Heart right ventricle (tissue), 16 donors: ENCODE data around the gene PAK1IP1. TPM values are rescaled to one million over a fixed set of nuclear protein-coding genes. Genes with fewer than 3 reads are reported as not detected.
"Not testable (repeated sequence)": the region's sequence is repeated elsewhere in the genome, so short reads cannot be mapped to it uniquely, and the experiment has no call there.

ENCODE experiments used
- ATAC-seq, 8 donors: fragments of 200-7000 bp; cut with Tn5 transposase; one replicate each; pipeline ENCODE4 v1.9.1; 2020; ENCODE audit warnings: mild to moderate bottlenecking in 8 of 8, moderate library complexity in 8 of 8, moderate number of reproducible peaks in 1 of 8
- DNase-seq, 2 donors: peaks; one replicate each; pipeline ENCODE4 v3.0.0-alpha.2; 2020
- H3K27ac ChIP-seq, 10 donors: fragments of 200-600 bp; sonication (generic) in 2 of 10; one replicate each; pipeline versions ENCODE4 v1.5.0 to v1.8.0; 2020 to 2022; ENCODE audit warnings: mild to moderate bottlenecking in 3 of 10
- H3K27me3 ChIP-seq, 7 donors: fragments of 200-600 bp; one replicate each; pipeline ENCODE4 v1.8.0; 2021 to 2022; ENCODE audit warnings: mild to moderate bottlenecking in 2 of 7
- H3K36me3 ChIP-seq, 9 donors: fragments of 200-600 bp; sonication (generic) in 1 of 9; one replicate each; pipeline versions ENCODE4 v1.5.0 to v1.8.0; 2020 to 2022; ENCODE audit warnings: mild to moderate bottlenecking in 2 of 9
- H3K4me1 ChIP-seq, 9 donors: fragments of 200-600 bp; sonication (generic) in 1 of 9; one replicate each; pipeline versions ENCODE4 v1.5.0 to v1.8.0; 2020 to 2022; ENCODE audit warnings: mild to moderate bottlenecking in 4 of 9
- H3K4me3 ChIP-seq, 10 donors: fragments of 200-600 bp; sonication (generic) in 2 of 10; one replicate each; pipeline versions ENCODE4 v1.5.0 to v1.8.0; 2020 to 2022; ENCODE audit warnings: mild to moderate bottlenecking in 7 of 10, moderate library complexity in 2 of 10
- H3K9me3 ChIP-seq, 11 donors: fragments of 200-600 bp in 10 of 11; sonication (generic) in 2 of 11; one replicate each; pipeline versions ENCODE4 v1.5.0 to v1.8.0; 2013 to 2022; ENCODE audit warnings: mild to moderate bottlenecking in 2 of 11, control low read depth in 1 of 11, moderate library complexity in 1 of 11
- CTCF ChIP-seq, 9 donors: fragments of 200-600 bp; sonication (generic) in 2 of 9; IDR thresholded peaks; one replicate each; pipeline versions ENCODE4 v1.5.0 to v1.8.0; 2021 to 2022; ENCODE audit warnings: antibody characterized with exemption in 9 of 9, mild to moderate bottlenecking in 5 of 9, moderate library complexity in 1 of 9
- WGBS, 2 donors: extraction: QIAGEN DNeasy Blood & Tissue Kit; methylation state at CpG; one replicate each; pipeline ENCODE4 v1.1.7; 2013; ENCODE audit warnings: inconsistent platforms in 1 of 2; 5-methylcytosine and 5-hydroxymethylcytosine counted together
- intact Hi-C, 10 donors: fragments of 100-400 bp; cut with DNase I; formaldehyde crosslinking; loops; one replicate each; pipeline versions ENCODE4 v1.11.1 to v1.14.2; 2022
- polyA plus RNA-seq, 2 donors: library from polyadenylated mRNA; stranded (reverse); fragments of 200-250 nt; gene quantifications; one replicate each; pipeline ENCODE4 v1.2.3, GENCODE V29; 2013
- total RNA-seq, 10 donors: library from RNA; stranded (reverse); fragmentation: NEBNext Ultra II Directional in 3 of 10; extraction: Animal tissue kit (Norgen Biotek cat#: 25700) in 3 of 10; gene quantifications; one replicate each; pipeline versions ENCODE4 v1.2.1 to v1.2.4, GENCODE V29; 2021 to 2023
- donor health status: Arrhythmogenic right ventricular cardiomyopathy.
- donor health status: ischemic (EF 13 %, LVEDD 7.1; RV severe dilation, severe dysfunction).
- donor health status: healthy with polysubstance abuse.
- donor health status: DM: no; HTN: yes; CAD: no.
- donor health status: DM: no; HTN: no; CAD: no.
- donor health status: ischemic (EF 25% LVEDD 6.9; RV normal size, moderate dysfunction).
- donor health status: ischemic (EF 25% LVEDD 5.7; RV mildly dilated, moderate dysfunction).
- donor health status: healthy.
- donor health status: DM: yes; HTN: yes; CAD: no.
- donor health status: Ischemic cardiomyopathy.
- donor health status: ischemic (EF 35%, LVEDD 5.7; RV mildly dilated, moderate dysfunction).
- donor health status: nonischemic (EF 11% LVEDD 7.7; RV severe dilation, severe dysfunction).
- donor health status: DM: yes; HTN: yes; CAD: no.
- donor health status: PGD.
- donor health status: ischemic (EF 29% LVEDD 5.4; RV normal size, mild dysfunction).
- donor health status: nonischemic (EF 23%, LVEDD 6.1; RV moderate dilation, normal function).

Gene PAK1IP1
- total and polyA plus RNA-seq, 12 donors, result 5.8 to 15.7 (median 8.4) TPM

GRCh38 chr6:10720265-10720959 lies 25.6 kb downstream of the PAK1IP1 start:
- Histone ChIP-seq H3K4me1 (peaks cover 14 to 44% (median 26%) of the 10 kb centered on the region in 9 donors), H3K27me3 (no peaks in the 10 kb centered on the region), H3K9me3 (peaks cover 0 to 17% (median 0%) of the 10 kb centered on the region in 11 donors), H3K4me3 (peak overlapping the region; percentile 39 to 82 (median 71)), H3K27ac (peak overlapping the region; percentile 80 to 98 (median 94)), H3K36me3 (peaks cover 0 to 10% (median 0%) of the 10 kb centered on the region in 9 donors)
- TF ChIP-seq CTCF (IDR thresholded peaks at IDR 0.05), result no peak
- intact Hi-C loops, result no loop called here
- 17 to 24% methylated on average over 39 to 49 of the region's 49 CpGs for WGBS, 2 donors
- DNase-seq (peak; percentile 33 to 74), ATAC-seq (peak in 5 of 8 donors; percentile 3 to 30 (median 22))

- Histone ChIP-seq H3K4me3 (peak overlapping the region in 9 of 10 donors; percentile 49 to 82 (median 72)), H3K9me3 (peaks cover 0 to 17% (median 0%) of the 10 kb centered on the region in 11 donors), H3K36me3 (peaks cover 0 to 18% (median 7%) of the 10 kb centered on the region in 9 donors), H3K4me1 (peaks cover 18 to 50% (median 32%) of the 10 kb centered on the region in 9 donors), H3K27ac (peak overlapping the region in 9 of 10 donors; percentile 80 to 98 (median 95))
- intact Hi-C loops, DNase-seq, H3K27me3 ChIP-seq, ATAC-seq: not testable (repeated sequence)
- WGBS, 2 donors, result 78 to 82% methylated on average over 17 of the region's 17 CpGs
Observed at GRCh38 chr6:10720960-10721849, 26.4 kb downstream of the PAK1IP1 start.

GRCh38 chr6:10721850-10722569 lies 27.2 kb downstream of the PAK1IP1 start:
- DNase-seq (no peak), ATAC-seq (peak in 1 of 8 donors; percentile 0)
- H3K27ac ChIP-seq, result peak overlapping the region in 9 of 10 donors; percentile 79 to 96 (median 92)
- H3K27me3 ChIP-seq, result no peaks in the 10 kb centered on the region
- peak overlapping the region in 9 of 10 donors; percentile 72 to 96 (median 79) for H3K4me3 ChIP-seq
- peaks cover 0 to 26% (median 10%) of the 10 kb centered on the region in 9 donors for H3K36me3 ChIP-seq
- no peak for TF ChIP-seq CTCF (IDR thresholded peaks at IDR 0.05)
- intact Hi-C loops, result loop anchor here in 6 of 10 donors (1.0 to 2.0 kb wide), 4 partner anchors 25 to 28 kb away; partner anchors contain the start of genes TMEM14B (in 5 of the 6), C6orf52 (in 3 of the 6) and PAK1IP1 (in 3 of the 6)
- WGBS, 2 donors, result 73 to 78% methylated on average over 11 of the region's 11 CpGs
- H3K9me3 ChIP-seq, result peaks cover 0 to 17% (median 0%) of the 10 kb centered on the region in 11 donors
- H3K4me1 ChIP-seq, result peaks cover 18 to 56% (median 32%) of the 10 kb centered on the region in 9 donors

GRCh38 chr6:10722570-10722819 lies 27.7 kb downstream of the PAK1IP1 start:
- ATAC-seq, result no peak
- H3K4me3 ChIP-seq, result peak overlapping the region in 9 of 10 donors; percentile 72 to 96 (median 79)
- H3K27ac ChIP-seq, result peak overlapping the region in 9 of 10 donors; percentile 79 to 96 (median 92)
- H3K27me3 ChIP-seq, result no peaks in the 10 kb centered on the region
- peaks cover 0 to 17% (median 0%) of the 10 kb centered on the region in 11 donors for H3K9me3 ChIP-seq
- H3K36me3 ChIP-seq, result peaks cover 0 to 31% (median 10%) of the 10 kb centered on the region in 9 donors
- 3 to 4% methylated on average over 6 of the region's 6 CpGs for WGBS, 2 donors
- no peak for DNase-seq
- H3K4me1 ChIP-seq, result peaks cover 18 to 56% (median 34%) of the 10 kb centered on the region in 9 donors
- TF ChIP-seq CTCF (IDR thresholded peaks at IDR 0.05), result no peak
- intact Hi-C loops, result loop anchor here in 6 of 10 donors (1.0 to 2.0 kb wide), 4 partner anchors 24 to 28 kb away; partner anchors contain the start of genes TMEM14B (in 5 of the 6), C6orf52 (in 3 of the 6) and PAK1IP1 (in 3 of the 6)
